SK-N-SH treated with all-trans-retinoic acid at 6 μM for 48 hours (cell line): ENCODE measurements around the gene TSHZ2.

Experiments
- ATAC-seq: fragments of 200-7000 bp; cut with Tn5 transposase; 3 replicates; pipeline ENCODE4 v1.9.1; 2020; ENCODE audit warnings: mild to moderate bottlenecking, moderate library complexity
- ARNTL ChIP-seq: fragments of 450-650 bp; formaldehyde crosslinking; IDR thresholded peaks from 2 replicates; pipeline ENCODE4 v1.5.0; 2020; ENCODE audit warnings: low read depth, mild to moderate bottlenecking, moderate library complexity, borderline replicate concordance
- BACH2 ChIP-seq: fragments of 250-450 bp; sonication (Bioruptor Pico); IDR thresholded peaks from 2 replicates; pipeline ENCODE4 v1.9.0; 2021; ENCODE audit warnings: mild to moderate bottlenecking, borderline replicate concordance
- CREB5 ChIP-seq: fragments of 250-450 bp; sonication (Bioruptor Pico); IDR thresholded peaks from 2 replicates; pipeline ENCODE4 v1.5.1; 2020; ENCODE audit warnings: low read depth, mild to moderate bottlenecking, moderate library complexity
- CSDC2 ChIP-seq: fragments of 250-450 bp; sonication (Bioruptor Pico); IDR thresholded peaks from 2 replicates; pipeline ENCODE4 v1.5.0; 2020; ENCODE audit warnings: mild to moderate bottlenecking, moderate library complexity
- ESRRG ChIP-seq: fragments of 250-450 bp; sonication (Bioruptor Pico); IDR thresholded peaks from 2 replicates; pipeline ENCODE4 v1.6.1; 2021; ENCODE audit warnings: mild to moderate bottlenecking
- GLIS3 ChIP-seq: fragments of 250-450 bp; sonication (Bioruptor Pico); IDR thresholded peaks from 2 replicates; pipeline ENCODE4 v1.5.0; 2020; ENCODE audit warnings: mild to moderate bottlenecking, moderate library complexity
- ISL1 ChIP-seq: fragments of 250-450 bp; sonication (Bioruptor Pico); IDR thresholded peaks from 2 replicates; pipeline ENCODE4 v2.1.2; 2022; ENCODE audit warnings: mild to moderate bottlenecking, moderate library complexity
- OSR1 ChIP-seq: fragments of 250-450 bp; sonication (Bioruptor Pico); IDR thresholded peaks from 2 replicates; pipeline ENCODE4 v1.8.0; 2022; ENCODE audit warnings: moderate library complexity, mild to moderate bottlenecking, inconsistent platforms
- PATZ1 ChIP-seq: fragments of 250-450 bp; sonication (Bioruptor Pico); IDR thresholded peaks from 2 replicates; pipeline ENCODE4 v1.8.0; 2020; ENCODE audit warnings: mild to moderate bottlenecking, moderate library complexity, borderline replicate concordance
- POU6F1 ChIP-seq: fragments of 250-450 bp; sonication (Bioruptor Pico); IDR thresholded peaks from 2 replicates; pipeline ENCODE4 v1.8.0; 2021; ENCODE audit warnings: low read depth, mild to moderate bottlenecking, moderate library complexity, borderline replicate concordance
- PPARA ChIP-seq: fragments of 250-450 bp; sonication (Bioruptor Pico); IDR thresholded peaks from 2 replicates; pipeline ENCODE4 v1.5.0; 2020; ENCODE audit warnings: mild to moderate bottlenecking, borderline replicate concordance
- SNAI2 ChIP-seq: fragments of 250-450 bp; sonication (Bioruptor Pico); IDR thresholded peaks from 2 replicates; pipeline ENCODE4 v1.5.0; 2020; ENCODE audit warnings: mild to moderate bottlenecking, moderate library complexity
- TCF4 ChIP-seq: fragments of 250-450 bp; sonication (Bioruptor Pico); IDR thresholded peaks from 2 replicates; pipeline ENCODE4 v1.8.0; 2021; ENCODE audit warnings: mild to moderate bottlenecking, moderate library complexity, borderline replicate concordance
- TOX ChIP-seq: fragments of 250-450 bp; sonication (Bioruptor Pico); IDR thresholded peaks from 2 replicates; pipeline ENCODE4 v1.8.0; 2021; ENCODE audit warnings: mild to moderate bottlenecking, moderate library complexity, borderline replicate concordance
- TSHZ2 ChIP-seq: fragments of 250-450 bp; sonication (Bioruptor Pico); IDR thresholded peaks from 2 replicates; pipeline ENCODE4 v1.5.0; 2020; ENCODE audit warnings: mild to moderate bottlenecking, moderate library complexity
- ZC3H10 ChIP-seq: fragments of 250-450 bp; sonication (Bioruptor Pico); IDR thresholded peaks from 2 replicates; pipeline ENCODE4 v1.5.1; 2021; ENCODE audit warnings: mild to moderate bottlenecking, moderate library complexity
- ZFP3 ChIP-seq: fragments of 250-450 bp; sonication (Bioruptor Pico); IDR thresholded peaks from 2 replicates; pipeline ENCODE4 v1.5.0; 2020; ENCODE audit warnings: mild to moderate bottlenecking, moderate library complexity
- ZFP30 ChIP-seq: fragments of 450-650 bp; formaldehyde crosslinking; IDR thresholded peaks from 2 replicates; pipeline ENCODE4 v1.5.0; 2022; ENCODE audit warnings: mild to moderate bottlenecking, moderate library complexity
- ZNF565 ChIP-seq: fragments of 450-650 bp; formaldehyde crosslinking; conservative IDR thresholded peaks from 2 replicates; pipeline ENCODE4 v1.5.0; 2020; ENCODE audit warnings: low read depth, mild to moderate bottlenecking, moderate library complexity
- ZNF70 ChIP-seq: fragments of 450-650 bp; formaldehyde crosslinking; IDR thresholded peaks from 2 replicates; pipeline ENCODE4 v1.5.0; 2020; ENCODE audit warnings: mild to moderate bottlenecking, moderate library complexity
- ZNF8 ChIP-seq: fragments of 450-650 bp; formaldehyde crosslinking; IDR thresholded peaks from 2 replicates; pipeline ENCODE4 v1.5.0; 2020; ENCODE audit warnings: mild to moderate bottlenecking, moderate library complexity

Gene TSHZ2

GRCh38 chr20:53453076-53453475 lies 480.9 kb downstream of the TSHZ2 start:
- TF ChIP-seq GLIS3 (CRISPR knock-in tag) (no peak), TSHZ2 (no peak), ARNTL (CRISPR knock-in tag) (no peak), TCF4 (CRISPR knock-in tag) (no peak), SNAI2 (no peak), PATZ1 (CRISPR knock-in tag) (no peak), ZC3H10 (no peak), ZFP3 (no peak), ISL1 (CRISPR knock-in tag) (no peak), ZFP30 (CRISPR knock-in tag) (no peak), TOX (CRISPR knock-in tag) (no peak), BACH2 (CRISPR knock-in tag) (no peak), ZNF565 (CRISPR knock-in tag) (no peak)
- no peak for ATAC-seq

- no peak for ATAC-seq
Observed at GRCh38 chr20:53454675-53455276, 482.6 kb downstream of the TSHZ2 start.

More at GRCh38 chr20:53454675-53455276, 482.6 kb downstream of the TSHZ2 start:
- TF ChIP-seq OSR1 (no peak), ARNTL (CRISPR knock-in tag) (no peak), ZFP30 (CRISPR knock-in tag) (no peak), ESRRG (CRISPR knock-in tag) (no peak), TSHZ2 (no peak), ZNF565 (CRISPR knock-in tag) (no peak), BACH2 (CRISPR knock-in tag) (no peak), PATZ1 (CRISPR knock-in tag) (no peak), POU6F1 (CRISPR knock-in tag) (no peak), PPARA (CRISPR knock-in tag) (no peak), ISL1 (CRISPR knock-in tag) (no peak), ZNF70 (CRISPR knock-in tag) (no peak), CREB5 (CRISPR knock-in tag) (no peak), ZNF8 (CRISPR knock-in tag) (no peak), CSDC2 (CRISPR knock-in tag) (no peak), TOX (CRISPR knock-in tag) (no peak), ZC3H10 (no peak)
